Effector memory CD4-positive, alpha-beta T cell (primary cell): ENCODE measurements around the gene SIGLEC5.

ENCODE experiments used
- DNase-seq, 3 donors: peaks; one replicate each; pipeline ENCODE4 v3.0.0-alpha.2; 2020
- H3K27ac ChIP-seq: 2 replicates; pipeline ENCODE4 v1.7.0; 2013; ENCODE audit warnings: mild to moderate bottlenecking, low read length, moderate library complexity; ENCODE audit not compliant: insufficient read depth, poor library complexity, severe bottlenecking
- H3K27me3 ChIP-seq: replicated peaks from 2 replicates; pipeline ENCODE4 v1.7.0; 2013; ENCODE audit warnings: mild to moderate bottlenecking, low read length; ENCODE audit not compliant: insufficient read depth, control insufficient read depth, poor library complexity, severe bottlenecking
- H3K36me3 ChIP-seq: 2 replicates; pipeline ENCODE4 v1.7.0; 2013; ENCODE audit warnings: mild to moderate bottlenecking, low read length, moderate library complexity; ENCODE audit not compliant: control insufficient read depth, insufficient read depth
- H3K4me1 ChIP-seq: 2 replicates; pipeline ENCODE4 v1.7.0; 2013; ENCODE audit warnings: low read length, mild to moderate bottlenecking; ENCODE audit not compliant: control insufficient read depth, insufficient read depth, poor library complexity, severe bottlenecking
- H3K4me3 ChIP-seq: 2 replicates; pipeline ENCODE4 v1.7.0; 2013; ENCODE audit warnings: low read length, low read depth, mild to moderate bottlenecking; ENCODE audit not compliant: insufficient read depth, poor library complexity, severe bottlenecking
- H3K9me3 ChIP-seq: 2 replicates; pipeline ENCODE4 v1.7.0; 2013; ENCODE audit warnings: mild to moderate bottlenecking, low read length, moderate library complexity; ENCODE audit not compliant: control insufficient read depth

The SIGLEC5 gene

DNA sequence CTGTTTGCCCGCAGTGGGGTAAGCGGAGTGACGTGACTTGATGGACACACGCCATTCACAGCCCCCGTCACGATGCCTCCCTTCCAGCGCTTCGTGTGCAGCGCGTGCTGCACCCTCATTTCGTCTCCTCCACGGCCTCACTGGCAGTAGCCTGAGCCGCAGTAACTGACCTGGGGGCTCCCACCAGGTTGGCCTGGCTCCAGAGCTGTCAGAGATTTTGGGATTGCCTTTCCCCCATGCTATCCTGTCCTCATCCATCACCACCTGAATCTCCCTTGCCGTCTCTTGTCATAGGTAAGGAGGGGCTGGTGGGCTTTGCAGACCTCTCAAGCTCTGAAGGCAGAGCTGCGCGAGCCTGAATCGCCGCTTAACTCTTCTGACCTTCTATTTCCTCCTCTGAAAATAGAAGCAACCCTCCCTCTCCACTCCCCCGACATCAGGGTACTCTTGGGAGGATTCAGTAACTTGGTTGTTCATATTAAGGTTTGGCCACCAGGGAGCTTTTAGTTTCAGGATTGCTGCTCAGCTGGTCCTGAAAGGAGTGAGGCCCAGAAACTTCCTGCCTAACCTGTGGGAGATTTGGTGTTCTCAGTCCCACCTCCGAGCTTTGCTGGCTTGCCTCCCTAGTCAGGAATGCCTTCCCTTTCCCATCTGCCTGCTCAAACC lies 27.9 kb downstream of the SIGLEC5 start:
- Histone ChIP-seq H3K27ac (no peak overlapping the region), H3K4me1 (no peaks in the 10 kb centered on the region), H3K27me3 (peaks cover 4% of the 10 kb centered on the region), H3K36me3 (no peaks in the 10 kb centered on the region), H3K4me3 (no peak overlapping the region), H3K9me3 (no peaks in the 10 kb centered on the region)
- no peak for DNase-seq

- no peak overlapping the region for H3K27ac ChIP-seq
- peaks cover 4% of the 10 kb centered on the region for H3K27me3 ChIP-seq
- H3K9me3 ChIP-seq: no peaks in the 10 kb centered on the region
- no peak overlapping the region for H3K4me3 ChIP-seq
- DNase-seq: no peak
- H3K36me3 ChIP-seq: no peaks in the 10 kb centered on the region
- H3K4me1 ChIP-seq: no peaks in the 10 kb centered on the region
These were observed 29.1 kb downstream of the SIGLEC5 start for GRCh38 chr19:51600940-51601580.

- DNase-seq: no peak
- Histone ChIP-seq H3K4me3 (no peak overlapping the region), H3K27me3 (peaks cover 4% of the 10 kb centered on the region), H3K4me1 (peaks cover 5% of the 10 kb centered on the region), H3K9me3 (no peaks in the 10 kb centered on the region), H3K27ac (no peak overlapping the region), H3K36me3 (no peaks in the 10 kb centered on the region)
These were observed 31.1 kb downstream of the SIGLEC5 start for GRCh38 chr19:51599084-51599483.

DNA sequence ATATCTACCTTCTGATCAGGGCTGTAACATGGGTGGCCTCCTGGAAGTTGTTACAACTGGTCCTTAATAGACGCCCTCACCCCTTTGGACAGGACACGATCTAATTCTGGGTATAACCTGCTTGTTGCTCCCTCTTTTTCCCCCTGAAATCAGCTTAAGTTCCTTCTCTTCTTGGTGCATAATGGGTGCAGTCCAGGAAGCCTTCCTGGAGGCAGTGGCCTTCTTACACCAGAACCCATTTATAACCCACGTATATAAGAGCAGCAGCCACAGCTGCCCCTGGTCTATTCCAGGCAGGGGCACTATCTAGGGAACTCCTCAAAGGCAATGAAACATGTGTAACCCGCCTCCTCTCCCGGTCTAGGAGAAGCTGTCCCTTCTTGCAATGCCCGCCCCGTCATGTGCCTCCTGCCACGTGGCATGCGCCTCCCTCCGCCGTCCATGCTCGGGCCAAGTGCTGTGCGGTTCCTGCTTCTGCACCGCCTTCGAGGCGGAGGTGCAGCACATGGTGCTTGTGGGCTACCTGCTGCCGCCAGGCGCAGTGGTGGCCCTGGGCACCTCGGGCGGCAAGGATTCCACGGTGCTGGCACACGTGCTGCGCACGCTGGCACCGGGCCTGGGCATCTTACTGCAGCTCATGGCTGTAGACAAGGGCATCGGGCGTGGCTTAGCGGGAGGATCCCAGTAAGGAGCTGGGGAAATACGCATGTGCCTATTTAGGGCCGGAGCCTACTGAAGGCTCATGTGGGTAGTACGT lies 31.9 kb downstream of the SIGLEC5 start:
- H3K27me3 ChIP-seq: peaks cover 4% of the 10 kb centered on the region
- peaks cover 9% of the 10 kb centered on the region for H3K4me1 ChIP-seq
- no peaks in the 10 kb centered on the region for H3K9me3 ChIP-seq
- no peak for DNase-seq
- H3K27ac ChIP-seq: no peak overlapping the region
- no peak overlapping the region for H3K4me3 ChIP-seq
- H3K36me3 ChIP-seq: no peaks in the 10 kb centered on the region

DNA sequence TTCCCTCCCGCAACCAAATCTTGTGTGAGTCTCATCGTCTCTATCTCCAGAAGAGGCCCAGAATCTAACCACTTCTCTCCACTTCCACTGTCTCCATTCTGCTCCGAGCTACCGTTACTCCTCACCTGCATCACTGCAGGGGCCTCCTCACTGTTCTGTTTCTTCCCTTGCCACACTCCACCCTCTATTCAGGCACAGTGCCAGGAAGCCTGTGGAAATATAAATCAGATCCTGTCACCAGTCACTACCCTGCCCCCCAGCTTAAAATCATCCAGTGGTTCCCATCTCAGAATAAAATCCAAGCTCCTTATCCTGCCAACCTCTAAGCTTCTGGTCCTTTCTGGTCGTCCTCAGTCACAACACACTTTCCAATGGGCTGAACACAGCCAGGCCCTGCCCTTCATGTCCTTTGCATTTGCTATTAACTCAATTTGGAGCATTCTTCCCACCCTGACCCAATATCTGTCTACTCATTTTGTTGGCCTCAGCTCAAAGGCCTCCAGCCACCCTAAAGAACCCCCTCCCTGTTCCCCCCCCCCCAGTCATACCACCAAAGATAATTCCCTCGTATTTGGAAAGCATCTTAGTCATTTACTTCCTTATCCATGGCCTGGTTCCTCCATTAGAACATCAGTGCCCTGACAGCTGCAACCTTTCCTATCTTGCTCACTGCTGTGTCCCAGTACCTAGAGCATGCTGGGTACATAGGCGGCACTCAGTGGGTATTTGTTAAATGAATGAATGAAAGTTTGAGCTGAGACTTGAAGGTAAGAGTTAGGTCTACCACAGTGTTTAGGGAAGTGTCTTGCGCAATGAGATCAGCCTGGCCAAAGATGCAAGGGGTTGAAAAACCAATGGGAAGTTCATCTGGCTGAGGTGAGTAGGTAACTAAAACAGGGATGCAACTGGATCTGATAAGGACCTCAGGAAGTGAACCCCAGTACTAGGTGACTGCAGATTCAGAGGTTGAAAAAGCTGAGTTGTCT lies 34.7 kb downstream of the SIGLEC5 start:
- DNase-seq: no peak
- Histone ChIP-seq H3K9me3 (no peaks in the 10 kb centered on the region), H3K4me3 (no peak overlapping the region), H3K36me3 (no peaks in the 10 kb centered on the region), H3K27me3 (peaks cover 4% of the 10 kb centered on the region), H3K4me1 (peaks cover 9% of the 10 kb centered on the region), H3K27ac (no peak overlapping the region)

DNA sequence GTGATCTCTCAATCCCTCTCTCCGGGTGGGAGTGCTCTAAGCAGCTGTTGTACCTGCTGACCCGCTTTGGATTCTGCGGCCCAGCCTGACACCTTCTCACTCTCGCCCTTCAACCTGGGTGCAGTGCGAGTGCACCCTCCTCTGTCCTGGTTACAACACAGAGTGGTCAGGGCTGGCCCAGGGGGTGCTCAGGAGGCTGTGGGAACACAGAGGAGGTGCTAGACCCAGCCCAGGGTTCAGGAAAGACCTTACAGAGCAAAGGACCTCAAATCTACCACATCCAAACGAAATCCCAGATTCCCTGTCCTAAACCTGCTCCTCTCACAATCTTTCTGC lies 35.5 kb downstream of the SIGLEC5 start:
- Histone ChIP-seq H3K27me3 (no peaks in the 10 kb centered on the region), H3K4me1 (peaks cover 9% of the 10 kb centered on the region), H3K4me3 (peak overlapping the region; percentile 61), H3K27ac (no peak overlapping the region), H3K9me3 (no peaks in the 10 kb centered on the region), H3K36me3 (no peaks in the 10 kb centered on the region)
- DNase-seq: no peak

GRCh38 chr19:51593969-51594773 lies 36.0 kb downstream of the SIGLEC5 start:
- Histone ChIP-seq H3K27me3 (no peaks in the 10 kb centered on the region), H3K4me1 (peaks cover 9% of the 10 kb centered on the region), H3K27ac (no peak overlapping the region), H3K36me3 (no peaks in the 10 kb centered on the region), H3K4me3 (peak overlapping the region; percentile 61), H3K9me3 (no peaks in the 10 kb centered on the region)
- peak; percentile 85 to 95 (median 89) for DNase-seq

DNA sequence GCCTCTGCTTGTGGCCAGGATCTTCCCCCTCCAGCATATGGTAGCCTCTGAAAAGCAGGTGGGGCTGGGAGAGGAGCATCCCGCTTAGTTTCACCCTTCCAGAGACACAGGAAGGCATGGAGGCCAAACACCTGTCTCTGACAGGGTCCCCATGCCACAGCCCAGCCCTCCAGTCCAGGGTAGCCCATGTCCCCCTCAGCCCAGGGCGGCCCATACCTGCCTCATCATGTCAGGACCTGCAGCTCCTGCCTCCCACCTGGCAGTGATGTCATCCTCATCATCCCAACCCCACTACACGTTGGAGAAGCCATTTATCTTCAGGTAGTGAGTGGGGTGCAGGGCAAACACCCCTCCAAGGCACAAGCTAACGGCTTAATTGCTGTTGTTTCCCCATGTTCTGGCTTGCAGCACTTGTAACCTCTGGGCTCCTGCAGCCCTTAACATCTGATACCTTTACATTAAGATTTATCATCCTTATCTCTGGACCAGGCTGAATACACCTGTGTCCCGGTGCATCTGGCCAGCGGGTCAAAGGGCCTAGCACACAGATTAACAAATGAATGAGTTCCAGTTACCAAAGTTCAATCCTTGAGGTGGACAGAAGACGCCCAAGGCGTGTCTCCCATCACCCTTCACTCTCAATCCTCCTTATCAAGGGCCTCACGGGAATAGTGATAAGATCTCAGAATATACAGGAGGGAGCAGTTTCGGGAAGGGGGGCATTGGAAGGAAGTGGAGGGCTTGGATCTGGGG lies 36.9 kb downstream of the SIGLEC5 start:
- no peak for DNase-seq
- Histone ChIP-seq H3K27me3 (no peaks in the 10 kb centered on the region), H3K9me3 (peaks cover 4% of the 10 kb centered on the region), H3K4me3 (peak overlapping the region; percentile 61), H3K4me1 (peaks cover 9% of the 10 kb centered on the region), H3K27ac (no peak overlapping the region), H3K36me3 (no peaks in the 10 kb centered on the region)
